ENCODE data around the gene PCP4L1. TPM values are rescaled to one million over a fixed set of nuclear protein-coding genes. Genes with fewer than 3 reads are reported as not detected.
A peak's percentile ranks its signal among the peaks of the same experiment; 100 is the strongest.

PCP4L1 gene
- polyA plus RNA-seq, 2 of the 4 experiments (the other 2 are of a cell fraction), result not detected

DNA sequence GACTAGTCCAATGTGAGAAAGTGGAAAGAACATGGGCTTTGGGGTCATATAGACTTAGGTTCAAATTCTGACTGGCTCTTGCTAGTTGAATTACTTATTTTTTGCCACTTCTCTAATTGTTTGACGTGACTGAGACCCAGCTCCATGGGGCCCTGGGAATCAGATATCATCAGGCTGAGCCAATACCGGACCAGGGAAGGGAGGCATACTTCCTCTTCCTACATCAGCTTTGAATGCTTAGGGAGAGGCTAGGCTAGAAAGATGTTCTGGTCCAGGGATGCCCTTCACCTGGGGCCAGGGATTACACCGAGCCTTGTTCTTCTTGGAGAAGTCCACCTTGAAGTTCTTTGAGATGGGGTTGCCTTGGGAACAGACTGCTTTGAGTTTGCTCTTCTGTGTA lies 16.9 kb upstream of the PCP4L1 start:
- no peak for DNase-seq (ENCODE audit: low read depth in 1 of 2, low spot score in 1 of 2)
- Histone ChIP-seq H3K4me2 (no peak overlapping the region), H3K9me3 (no peaks in the 10 kb centered on the region), H3K4me3 (no peak overlapping the region), H3K27ac (no peak overlapping the region), H3K4me1 (no peaks in the 10 kb centered on the region)
- ChIA-PET POLR2A (no interaction called here), CTCF (interaction anchor here (0.9 to 1.8 kb wide), 3 partner anchors 13 to 141 kb away, joined by 3 to 9 read pairs (median 4); no protein-coding TSS in a partner anchor)
- TF ChIP-seq POLR2AphosphoS2 (conservative IDR thresholded peaks at IDR 0.05; ENCODE audit: low read length) (no peak), SREBF2 (IDR thresholded peaks at IDR 0.05) (no peak)
- FAIRE-seq, result no peak
- peak in 1 of 2 experiments; percentile 13; a peak in 2 of 6 replicates for ATAC-seq
- WGBS (ENCODE audit: missing lambda C conversion rate), result 60% methylated on average over 3 of the region's 3 CpGs

DNA sequence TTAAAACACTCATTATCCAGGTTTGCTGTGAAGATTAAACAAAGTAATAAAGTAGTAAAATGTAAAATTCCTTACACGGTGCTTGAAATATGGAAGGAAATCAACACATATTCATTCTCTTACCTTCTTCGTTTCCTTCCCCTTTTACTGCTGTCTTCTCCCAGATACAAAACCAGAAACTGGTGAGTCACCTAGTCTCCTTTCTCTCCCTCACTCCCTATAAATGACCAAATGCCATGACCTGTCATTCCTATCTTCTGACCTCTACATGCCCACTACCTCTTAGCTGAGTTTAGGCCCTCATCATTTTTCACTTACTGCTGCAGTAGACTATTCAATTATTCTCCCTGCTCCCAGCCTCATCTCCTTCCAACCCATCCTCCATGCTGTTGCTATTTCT lies 16.2 kb upstream of the PCP4L1 start:
- Histone ChIP-seq H3K4me1 (no peaks in the 10 kb centered on the region), H3K27ac (no peak overlapping the region), H3K9me3 (no peaks in the 10 kb centered on the region), H3K4me3 (no peak overlapping the region), H3K4me2 (no peak overlapping the region)
- no peak for DNase-seq (ENCODE audit: low read depth in 1 of 2, low spot score in 1 of 2)
- TF ChIP-seq ESRRA (IDR thresholded peaks at IDR 0.05; ENCODE audit: borderline replicate concordance, low read length) (no peak), CHD2 (IDR thresholded peaks at IDR 0.05; ENCODE audit: low read length, partially characterized antibody) (no peak), TP53 (CRISPR knock-in tag; IDR thresholded peaks at IDR 0.05) (no peak), MYC (IDR thresholded peaks at IDR 0.05; ENCODE audit: borderline replicate concordance, low read length) (no peak), MAZ (IDR thresholded peaks at IDR 0.05; ENCODE audit: borderline replicate concordance, low read depth, low read length) (no peak), EHMT2 (IDR thresholded peaks at IDR 0.05; ENCODE audit: low read depth) (no peak), POLR2A (IDR thresholded peaks at IDR 0.05; ENCODE audit: low read length) (no peak), FOXS1 (CRISPR knock-in tag; IDR thresholded peaks at IDR 0.05) (no peak), JUN (IDR thresholded peaks at IDR 0.05) (no peak)
- TF ChIP-seq, protein P1, sequence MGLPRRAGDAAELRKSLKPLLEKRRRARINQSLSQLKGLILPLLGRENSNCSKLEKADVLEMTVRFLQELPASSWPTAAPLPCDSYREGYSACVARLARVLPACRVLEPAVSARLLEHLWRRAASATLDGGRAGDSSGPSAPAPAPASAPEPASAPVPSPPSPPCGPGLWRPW (IDR thresholded peaks at IDR 0.05), result no peak
- TF ChIP-seq, protein P2, sequence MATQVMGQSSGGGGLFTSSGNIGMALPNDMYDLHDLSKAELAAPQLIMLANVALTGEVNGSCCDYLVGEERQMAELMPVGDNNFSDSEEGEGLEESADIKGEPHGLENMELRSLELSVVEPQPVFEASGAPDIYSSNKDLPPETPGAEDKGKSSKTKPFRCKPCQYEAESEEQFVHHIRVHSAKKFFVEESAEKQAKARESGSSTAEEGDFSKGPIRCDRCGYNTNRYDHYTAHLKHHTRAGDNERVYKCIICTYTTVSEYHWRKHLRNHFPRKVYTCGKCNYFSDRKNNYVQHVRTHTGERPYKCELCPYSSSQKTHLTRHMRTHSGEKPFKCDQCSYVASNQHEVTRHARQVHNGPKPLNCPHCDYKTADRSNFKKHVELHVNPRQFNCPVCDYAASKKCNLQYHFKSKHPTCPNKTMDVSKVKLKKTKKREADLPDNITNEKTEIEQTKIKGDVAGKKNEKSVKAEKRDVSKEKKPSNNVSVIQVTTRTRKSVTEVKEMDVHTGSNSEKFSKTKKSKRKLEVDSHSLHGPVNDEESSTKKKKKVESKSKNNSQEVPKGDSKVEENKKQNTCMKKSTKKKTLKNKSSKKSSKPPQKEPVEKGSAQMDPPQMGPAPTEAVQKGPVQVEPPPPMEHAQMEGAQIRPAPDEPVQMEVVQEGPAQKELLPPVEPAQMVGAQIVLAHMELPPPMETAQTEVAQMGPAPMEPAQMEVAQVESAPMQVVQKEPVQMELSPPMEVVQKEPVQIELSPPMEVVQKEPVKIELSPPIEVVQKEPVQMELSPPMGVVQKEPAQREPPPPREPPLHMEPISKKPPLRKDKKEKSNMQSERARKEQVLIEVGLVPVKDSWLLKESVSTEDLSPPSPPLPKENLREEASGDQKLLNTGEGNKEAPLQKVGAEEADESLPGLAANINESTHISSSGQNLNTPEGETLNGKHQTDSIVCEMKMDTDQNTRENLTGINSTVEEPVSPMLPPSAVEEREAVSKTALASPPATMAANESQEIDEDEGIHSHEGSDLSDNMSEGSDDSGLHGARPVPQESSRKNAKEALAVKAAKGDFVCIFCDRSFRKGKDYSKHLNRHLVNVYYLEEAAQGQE (IDR thresholded peaks at IDR 0.05), result no peak
- TF ChIP-seq, protein P3, sequence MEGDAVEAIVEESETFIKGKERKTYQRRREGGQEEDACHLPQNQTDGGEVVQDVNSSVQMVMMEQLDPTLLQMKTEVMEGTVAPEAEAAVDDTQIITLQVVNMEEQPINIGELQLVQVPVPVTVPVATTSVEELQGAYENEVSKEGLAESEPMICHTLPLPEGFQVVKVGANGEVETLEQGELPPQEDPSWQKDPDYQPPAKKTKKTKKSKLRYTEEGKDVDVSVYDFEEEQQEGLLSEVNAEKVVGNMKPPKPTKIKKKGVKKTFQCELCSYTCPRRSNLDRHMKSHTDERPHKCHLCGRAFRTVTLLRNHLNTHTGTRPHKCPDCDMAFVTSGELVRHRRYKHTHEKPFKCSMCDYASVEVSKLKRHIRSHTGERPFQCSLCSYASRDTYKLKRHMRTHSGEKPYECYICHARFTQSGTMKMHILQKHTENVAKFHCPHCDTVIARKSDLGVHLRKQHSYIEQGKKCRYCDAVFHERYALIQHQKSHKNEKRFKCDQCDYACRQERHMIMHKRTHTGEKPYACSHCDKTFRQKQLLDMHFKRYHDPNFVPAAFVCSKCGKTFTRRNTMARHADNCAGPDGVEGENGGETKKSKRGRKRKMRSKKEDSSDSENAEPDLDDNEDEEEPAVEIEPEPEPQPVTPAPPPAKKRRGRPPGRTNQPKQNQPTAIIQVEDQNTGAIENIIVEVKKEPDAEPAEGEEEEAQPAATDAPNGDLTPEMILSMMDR (IDR thresholded peaks at IDR 0.05), result no peak
- TF ChIP-seq, protein P4, sequence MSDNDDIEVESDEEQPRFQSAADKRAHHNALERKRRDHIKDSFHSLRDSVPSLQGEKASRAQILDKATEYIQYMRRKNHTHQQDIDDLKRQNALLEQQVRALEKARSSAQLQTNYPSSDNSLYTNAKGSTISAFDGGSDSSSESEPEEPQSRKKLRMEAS (IDR thresholded peaks at IDR 0.05), result no peak
- ChIA-PET POLR2A (no interaction called here), CTCF (interaction anchor here (0.9 to 1.8 kb wide), 3 partner anchors 14 to 50 kb away, joined by 3 to 9 read pairs (median 4); no protein-coding TSS in a partner anchor)
- no peak for FAIRE-seq
- no peak for ATAC-seq
- WGBS (ENCODE audit: missing lambda C conversion rate), result 80% methylated on average over 2 of the region's 2 CpGs

DNA sequence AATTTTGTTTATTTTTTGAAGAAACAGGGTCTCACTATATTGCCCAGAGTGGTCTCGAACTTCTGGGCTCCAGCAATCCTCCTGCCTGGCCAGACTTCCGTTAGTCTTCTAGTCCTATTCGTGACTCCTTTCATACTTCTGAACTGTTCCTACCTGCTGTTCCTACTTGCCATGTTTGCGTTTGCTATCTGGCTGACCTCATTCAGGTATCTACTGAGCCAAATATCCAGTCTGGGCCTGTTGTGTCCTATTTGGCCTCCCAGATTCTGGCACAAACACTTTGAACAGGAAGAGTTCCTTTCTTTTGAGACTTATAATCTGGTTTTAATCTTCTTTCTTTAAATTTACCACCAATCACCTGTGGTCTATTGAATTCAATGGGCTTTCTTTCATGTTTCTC lies 13.7 kb upstream of the PCP4L1 start:
- TF ChIP-seq ZNF302 (CRISPR knock-in tag; IDR thresholded peaks at IDR 0.05), result no peak
- TF ChIP-seq RCOR1 (IDR thresholded peaks at IDR 0.05; ENCODE audit: low read depth, low read length), result no peak
- no peak for TF ChIP-seq NFE2L2 (conservative IDR thresholded peaks at IDR 0.05; ENCODE audit: low read length)
- no peak for TF ChIP-seq ZSCAN20 (CRISPR knock-in tag; IDR thresholded peaks at IDR 0.05)
- TF ChIP-seq RNF2 (IDR thresholded peaks at IDR 0.05; ENCODE audit: borderline replicate concordance, low read depth), result no peak
- no peak for TF ChIP-seq CHD2 (IDR thresholded peaks at IDR 0.05; ENCODE audit: low read length, partially characterized antibody)
- TF ChIP-seq TFCP2L1 (CRISPR knock-in tag; IDR thresholded peaks at IDR 0.05), result no peak
- TF ChIP-seq HOXB13 (CRISPR knock-in tag; IDR thresholded peaks at IDR 0.05; ENCODE audit: low read depth), result no peak
- TF ChIP-seq ZFP36 (IDR thresholded peaks at IDR 0.05; ENCODE audit: borderline replicate concordance, partially characterized antibody), result no peak
- no peak for TF ChIP-seq JUN (IDR thresholded peaks at IDR 0.05)
- TF ChIP-seq NPAS2 (CRISPR knock-in tag; IDR thresholded peaks at IDR 0.05; ENCODE audit: borderline replicate concordance), result no peak
- TF ChIP-seq, protein P5, sequence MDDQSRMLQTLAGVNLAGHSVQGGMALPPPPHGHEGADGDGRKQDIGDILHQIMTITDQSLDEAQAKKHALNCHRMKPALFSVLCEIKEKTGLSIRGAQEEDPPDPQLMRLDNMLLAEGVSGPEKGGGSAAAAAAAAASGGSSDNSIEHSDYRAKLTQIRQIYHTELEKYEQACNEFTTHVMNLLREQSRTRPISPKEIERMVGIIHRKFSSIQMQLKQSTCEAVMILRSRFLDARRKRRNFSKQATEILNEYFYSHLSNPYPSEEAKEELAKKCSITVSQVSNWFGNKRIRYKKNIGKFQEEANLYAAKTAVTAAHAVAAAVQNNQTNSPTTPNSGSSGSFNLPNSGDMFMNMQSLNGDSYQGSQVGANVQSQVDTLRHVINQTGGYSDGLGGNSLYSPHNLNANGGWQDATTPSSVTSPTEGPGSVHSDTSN (IDR thresholded peaks at IDR 0.05), result no peak
- TF ChIP-seq, protein P1 (IDR thresholded peaks at IDR 0.05), result no peak
- no peak for TF ChIP-seq NR3C1 (IDR thresholded peaks at IDR 0.05)
- TF ChIP-seq POLR2A (IDR thresholded peaks at IDR 0.05; ENCODE audit: low read length), result no peak
- TF ChIP-seq CBX8 (IDR thresholded peaks at IDR 0.05), result no peak
- TF ChIP-seq MAFK (IDR thresholded peaks at IDR 0.05; ENCODE audit: partially characterized antibody), result no peak
- TF ChIP-seq BHLHE40 (IDR thresholded peaks at IDR 0.05; ENCODE audit: low read depth, low read length), result no peak
- POLR2A ChIA-PET, result no interaction called here
- CTCF ChIA-PET, result interaction anchor here (1.7 kb wide), 1 partner anchor 130 kb away, joined by 3 read pairs; no protein-coding TSS in a partner anchor
- no peaks in the 10 kb centered on the region; the same call in 2 of the 3 replicates for H3K9me3 ChIP-seq
- no peaks in the 10 kb centered on the region for H3K4me1 ChIP-seq
- FAIRE-seq (no peak), ATAC-seq (no peak), DNase-seq (ENCODE audit: low read depth in 1 of 2, low spot score in 1 of 2) (no peak)
- no peak overlapping the region for H3K4me2 ChIP-seq
- no peak overlapping the region for H3K27ac ChIP-seq
- WGBS (ENCODE audit: missing lambda C conversion rate), result 72% methylated on average over 4 of the region's 4 CpGs
- H3K4me3 ChIP-seq, result no peak overlapping the region

Measured in A549 (cell line).